A549 (cell line): Measurements from ENCODE around the gene GNG14. TPM values are rescaled to one million over a fixed set of nuclear protein-coding genes. Genes with fewer than 3 reads are reported as not detected.

Experiments
- ATAC-seq, 2 experiments: fragments of 200-7000 bp in 1 of 2; fragments of >200 bp in 1 of 2; cut with Nextera tagmentation in 1 of 2; cut with Tn5 transposase in 1 of 2; 3 replicates each; pipeline versions ENCODE4 v1.8.0 to v1.9.1; 2018 to 2020; ENCODE audit warnings: mild to moderate bottlenecking in 1 of 2, moderate library complexity in 1 of 2
- CTCF ChIA-PET: fragments of 300-600 bp; sonication (Branson Sonifier 250); formaldehyde crosslinking; extraction: SDS; loops from one replicate; lab custom pipeline; 2021; ENCODE audit warnings: antibody characterized with exemption, inconsistent platforms; lab: Yijun Ruan, JAX
- POLR2A ChIA-PET: fragments of 350-600 bp; formaldehyde crosslinking; extraction: SDS; loops from one replicate; lab custom pipeline; 2021; ENCODE audit warnings: antibody characterized with exemption, inconsistent platforms; lab: Yijun Ruan, JAX
- DNase-seq, 2 experiments: peaks; one replicate each; pipeline versions ENCODE4 v3.0.0 to v3.0.0-alpha.2; 2011 to 2016; ENCODE audit warnings: low read depth in 1 of 2, low spot score in 1 of 2
- FAIRE-seq: peaks from 2 replicates; lab custom pipeline; 2011; peaks lifted over from hg19 to GRCh38; lab: Jason Lieb, UNC
- H3K27ac ChIP-seq, 2 experiments: fragments of >200 bp; sonication (Bioruptor Twin); formaldehyde crosslinking; 3 replicates each; pipeline ENCODE4 v1.5.1; 2016 to 2017
- H3K4me1 ChIP-seq: fragments of >200 bp; sonication (Bioruptor Twin); formaldehyde crosslinking; 3 replicates; pipeline ENCODE4 v1.6.1; 2016
- H3K4me2 ChIP-seq: fragments of >200 bp; sonication (Bioruptor Twin); formaldehyde crosslinking; 3 replicates; pipeline ENCODE4 v1.6.1; 2016
- H3K4me3 ChIP-seq: fragments of >200 bp; sonication (Bioruptor Twin); formaldehyde crosslinking; 3 replicates; pipeline ENCODE4 v1.5.1; 2016
- H3K9me3 ChIP-seq: fragments of >200 bp; sonication (Bioruptor Twin); formaldehyde crosslinking; 3 replicates; pipeline ENCODE4 v1.6.1; 2016
- BHLHE40 ChIP-seq: IDR thresholded peaks from 2 replicates; pipeline ENCODE4 v1.6.1; 2012; ENCODE audit warnings: low read depth, low read length, inconsistent platforms
- CBX2 ChIP-seq: fragments of 200-600 bp; sonication (generic); IDR thresholded peaks from 2 replicates; pipeline ENCODE4 v1.6.1; 2016; ENCODE audit warnings: low read depth, mild to moderate bottlenecking, borderline replicate concordance
- CBX8 ChIP-seq: fragments of 200-600 bp; sonication (generic); IDR thresholded peaks from 2 replicates; pipeline ENCODE4 v1.6.1; 2016
- CHD2 ChIP-seq: fragments of 150-350 bp; IDR thresholded peaks from 2 replicates; pipeline ENCODE4 v1.6.1; 2014; ENCODE audit warnings: low read length; ENCODE audit not compliant: partially characterized antibody
- CHD4 ChIP-seq: fragments of 200-600 bp; sonication (generic); IDR thresholded peaks from 2 replicates; pipeline ENCODE4 v1.6.1; 2016; ENCODE audit warnings: antibody characterized with exemption, mild to moderate bottlenecking, borderline replicate concordance
- EHMT2 ChIP-seq: fragments of 200-600 bp; sonication (generic); IDR thresholded peaks from 2 replicates; pipeline ENCODE4 v1.6.1; 2016; ENCODE audit warnings: antibody characterized with exemption, low read depth, mild to moderate bottlenecking, moderate library complexity
- FOSB ChIP-seq: fragments of 250-450 bp; sonication (Bioruptor Pico); IDR thresholded peaks from 2 replicates; pipeline ENCODE4 v1.5.0; 2020; ENCODE audit warnings: mild to moderate bottlenecking, moderate library complexity
- FOSL2 ChIP-seq, 2 experiments: fragments of 450-650 bp in 1 of 2; fragments of >200 bp in 1 of 2; sonication (Bioruptor Twin) in 1 of 2; formaldehyde crosslinking; IDR thresholded peaks; 2 replicates each; pipeline versions ENCODE4 v1.5.0 to v1.6.1; 2016 to 2020; ENCODE audit warnings: mild to moderate bottlenecking in 1 of 2, moderate library complexity in 1 of 2
- FOXS1 ChIP-seq: fragments of 250-450 bp; sonication (Bioruptor Pico); IDR thresholded peaks from 2 replicates; pipeline ENCODE4 v1.5.0; 2020; ENCODE audit warnings: mild to moderate bottlenecking, moderate library complexity
- GATA3 ChIP-seq: IDR thresholded peaks from 2 replicates; pipeline ENCODE4 v1.6.1; 2012; ENCODE audit warnings: borderline replicate concordance
- HDAC2 ChIP-seq: fragments of 200-600 bp; sonication (generic); IDR thresholded peaks from 2 replicates; pipeline ENCODE4 v1.6.1; 2016
- HES2 ChIP-seq: fragments of >200 bp; sonication (Bioruptor Twin); formaldehyde crosslinking; IDR thresholded peaks from 2 replicates; pipeline ENCODE4 v1.6.1; 2016
- HOXA7 ChIP-seq: fragments of 250-450 bp; sonication (Bioruptor Pico); IDR thresholded peaks from 2 replicates; pipeline ENCODE4 v1.5.0; 2020; ENCODE audit warnings: mild to moderate bottlenecking, moderate library complexity
- HOXB13 ChIP-seq: fragments of 250-450 bp; sonication (Bioruptor Pico); IDR thresholded peaks from 2 replicates; pipeline ENCODE4 v1.5.0; 2020; ENCODE audit warnings: low read depth, mild to moderate bottlenecking, moderate library complexity
- HOXB5 ChIP-seq: fragments of 250-450 bp; sonication (Bioruptor Pico); IDR thresholded peaks from 2 replicates; pipeline ENCODE4 v1.5.0; 2020; ENCODE audit warnings: mild to moderate bottlenecking, moderate library complexity
- JUNB ChIP-seq: fragments of >200 bp; sonication (Bioruptor Twin); formaldehyde crosslinking; IDR thresholded peaks from 2 replicates; pipeline ENCODE4 v1.6.1; 2016
- KDM1A ChIP-seq: fragments of 200-600 bp; sonication (generic); IDR thresholded peaks from 2 replicates; pipeline ENCODE4 v1.6.1; 2016; ENCODE audit warnings: low read depth, mild to moderate bottlenecking
- MAFK ChIP-seq: fragments of 450-650 bp; IDR thresholded peaks from 2 replicates; pipeline ENCODE4 v1.6.1; 2014; ENCODE audit not compliant: partially characterized antibody
- MAZ ChIP-seq: fragments of 150-350 bp; IDR thresholded peaks from 2 replicates; pipeline ENCODE4 v1.6.1; 2014; ENCODE audit warnings: antibody characterized with exemption, low read depth, low read length, borderline replicate concordance
- NFE2L2 ChIP-seq: fragments of 150-350 bp; conservative IDR thresholded peaks from 2 replicates; pipeline ENCODE4 v1.6.1; 2014; ENCODE audit warnings: low read length
- PHF8 ChIP-seq: fragments of 200-600 bp; sonication (generic); IDR thresholded peaks from 2 replicates; pipeline ENCODE4 v1.6.1; 2016; ENCODE audit warnings: low read depth, mild to moderate bottlenecking, antibody characterized with exemption, moderate library complexity, borderline replicate concordance
- POLR2A ChIP-seq: IDR thresholded peaks from 2 replicates; pipeline ENCODE4 v1.6.1; 2012; ENCODE audit warnings: mild to moderate bottlenecking, low read length
- RARB ChIP-seq: fragments of 250-450 bp; sonication (Bioruptor Pico); IDR thresholded peaks from 2 replicates; pipeline ENCODE4 v1.8.0; 2021; ENCODE audit warnings: mild to moderate bottlenecking, moderate library complexity
- RFX5 ChIP-seq: fragments of 450-650 bp; IDR thresholded peaks from 2 replicates; pipeline ENCODE4 v1.7.1; 2014; ENCODE audit warnings: antibody characterized with exemption, mild to moderate bottlenecking, moderate library complexity
- RNF2 ChIP-seq: fragments of 200-600 bp; sonication (generic); IDR thresholded peaks from 2 replicates; pipeline ENCODE4 v1.6.1; 2016; ENCODE audit warnings: low read depth, mild to moderate bottlenecking, antibody characterized with exemption, moderate library complexity, borderline replicate concordance
- SMC3 ChIP-seq: fragments of >200 bp; sonication (Bioruptor Twin); formaldehyde crosslinking; IDR thresholded peaks from 3 replicates; pipeline ENCODE4 v1.6.1; 2018; ENCODE audit warnings: inconsistent platforms
- WGBS: methylation state at CpG from one replicate; pipeline ENCODE4 v1.1.6; 2017; ENCODE audit errors: missing lambda C conversion rate; 5-methylcytosine and 5-hydroxymethylcytosine counted together
- polyA plus RNA-seq, 4 experiments: library from polyadenylated mRNA; depleted of rRNA in 3 of 4; stranded (reverse); fragments of >200 nt; fragmentation: RNase III in 1 of 4; extraction: RNeasy Plus Mini Kit Qiagen cat#74134 plus additional on column Dnase treatment in 1 of 4; gene quantifications; 2 replicates in 3 of 4; 3 replicates in 1 of 4; pipeline ENCODE4 v1.2.3, GENCODE V29; 2011 to 2017
- TF ChIP-seq, protein P1 (sequence below): IDR thresholded peaks from 2 replicates; pipeline ENCODE4 v1.6.1; 2012
- TF ChIP-seq, protein P2 (sequence below): fragments of 200-600 bp; sonication (generic); IDR thresholded peaks from 2 replicates; pipeline ENCODE4 v1.6.1; 2016; ENCODE audit warnings: antibody characterized with exemption, mild to moderate bottlenecking, moderate library complexity
- TF ChIP-seq, protein P3 (sequence below): fragments of 250-450 bp; sonication (Bioruptor Pico); IDR thresholded peaks from 2 replicates; pipeline ENCODE4 v1.5.0; 2020; ENCODE audit warnings: low read depth, mild to moderate bottlenecking, moderate library complexity
- TF ChIP-seq, protein P4 (sequence below): IDR thresholded peaks from 2 replicates; pipeline ENCODE4 v1.6.1; 2012; ENCODE audit warnings: low read depth, borderline replicate concordance

The GNG14 gene
- polyA plus RNA-seq, 2 of the 4 experiments (the other 2 are of a cell fraction), result not detected

DNA sequence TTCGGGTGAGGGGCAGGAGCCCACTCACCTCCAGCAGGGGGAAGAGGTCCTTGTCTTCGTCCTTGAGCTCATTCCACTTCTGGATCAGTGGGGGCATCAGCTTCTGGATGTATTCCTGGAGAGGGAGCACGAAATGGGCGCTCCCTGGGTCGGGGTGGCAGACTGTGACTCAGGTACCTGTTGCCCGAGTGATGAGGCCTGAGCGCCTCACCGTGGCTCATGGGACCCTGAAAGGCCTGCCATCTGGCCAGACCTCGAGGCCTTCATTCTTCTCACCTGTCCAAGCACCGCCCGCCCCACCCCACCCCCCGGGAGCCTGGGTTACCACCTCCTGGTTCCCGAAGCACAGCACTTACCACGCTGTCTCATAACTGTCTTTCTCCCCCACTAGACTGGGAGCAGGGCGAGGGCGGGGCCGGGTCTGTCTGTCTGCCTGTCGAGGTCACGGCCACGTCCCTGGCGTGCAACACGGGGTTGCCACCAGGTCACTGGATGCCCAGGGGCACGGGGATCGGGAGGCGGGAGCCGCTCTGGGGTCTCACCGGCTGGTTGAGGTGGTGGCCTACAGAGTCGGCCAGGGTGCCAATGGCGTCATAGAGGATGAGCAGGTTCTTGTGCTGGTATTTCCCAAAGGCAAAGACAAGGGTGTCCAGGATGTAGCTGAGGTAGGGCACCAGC lies 18.0 kb downstream of the GNG14 start:
- no peak overlapping the region for H3K4me2 ChIP-seq
- TF ChIP-seq FOXS1 (no peak), HES2 (no peak), POLR2A (no peak), EHMT2 (no peak), HOXB13 (CRISPR knock-in tag) (no peak), HDAC2 (no peak), RARB (CRISPR knock-in tag) (no peak), RFX5 (no peak), FOSL2 (IDR thresholded peaks at IDR 0.05) (no peak), FOSL2 (CRISPR knock-in tag; IDR thresholded peaks at IDR 0.05) (no peak), MAFK (no peak), HOXB5 (CRISPR knock-in tag) (no peak), CHD4 (no peak), GATA3 (no peak), PHF8 (no peak), HOXA7 (CRISPR knock-in tag) (no peak), FOSB (CRISPR knock-in tag) (no peak), MAZ (no peak)
- TF ChIP-seq, protein P1, sequence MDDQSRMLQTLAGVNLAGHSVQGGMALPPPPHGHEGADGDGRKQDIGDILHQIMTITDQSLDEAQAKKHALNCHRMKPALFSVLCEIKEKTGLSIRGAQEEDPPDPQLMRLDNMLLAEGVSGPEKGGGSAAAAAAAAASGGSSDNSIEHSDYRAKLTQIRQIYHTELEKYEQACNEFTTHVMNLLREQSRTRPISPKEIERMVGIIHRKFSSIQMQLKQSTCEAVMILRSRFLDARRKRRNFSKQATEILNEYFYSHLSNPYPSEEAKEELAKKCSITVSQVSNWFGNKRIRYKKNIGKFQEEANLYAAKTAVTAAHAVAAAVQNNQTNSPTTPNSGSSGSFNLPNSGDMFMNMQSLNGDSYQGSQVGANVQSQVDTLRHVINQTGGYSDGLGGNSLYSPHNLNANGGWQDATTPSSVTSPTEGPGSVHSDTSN, result no peak
- TF ChIP-seq, protein P2, sequence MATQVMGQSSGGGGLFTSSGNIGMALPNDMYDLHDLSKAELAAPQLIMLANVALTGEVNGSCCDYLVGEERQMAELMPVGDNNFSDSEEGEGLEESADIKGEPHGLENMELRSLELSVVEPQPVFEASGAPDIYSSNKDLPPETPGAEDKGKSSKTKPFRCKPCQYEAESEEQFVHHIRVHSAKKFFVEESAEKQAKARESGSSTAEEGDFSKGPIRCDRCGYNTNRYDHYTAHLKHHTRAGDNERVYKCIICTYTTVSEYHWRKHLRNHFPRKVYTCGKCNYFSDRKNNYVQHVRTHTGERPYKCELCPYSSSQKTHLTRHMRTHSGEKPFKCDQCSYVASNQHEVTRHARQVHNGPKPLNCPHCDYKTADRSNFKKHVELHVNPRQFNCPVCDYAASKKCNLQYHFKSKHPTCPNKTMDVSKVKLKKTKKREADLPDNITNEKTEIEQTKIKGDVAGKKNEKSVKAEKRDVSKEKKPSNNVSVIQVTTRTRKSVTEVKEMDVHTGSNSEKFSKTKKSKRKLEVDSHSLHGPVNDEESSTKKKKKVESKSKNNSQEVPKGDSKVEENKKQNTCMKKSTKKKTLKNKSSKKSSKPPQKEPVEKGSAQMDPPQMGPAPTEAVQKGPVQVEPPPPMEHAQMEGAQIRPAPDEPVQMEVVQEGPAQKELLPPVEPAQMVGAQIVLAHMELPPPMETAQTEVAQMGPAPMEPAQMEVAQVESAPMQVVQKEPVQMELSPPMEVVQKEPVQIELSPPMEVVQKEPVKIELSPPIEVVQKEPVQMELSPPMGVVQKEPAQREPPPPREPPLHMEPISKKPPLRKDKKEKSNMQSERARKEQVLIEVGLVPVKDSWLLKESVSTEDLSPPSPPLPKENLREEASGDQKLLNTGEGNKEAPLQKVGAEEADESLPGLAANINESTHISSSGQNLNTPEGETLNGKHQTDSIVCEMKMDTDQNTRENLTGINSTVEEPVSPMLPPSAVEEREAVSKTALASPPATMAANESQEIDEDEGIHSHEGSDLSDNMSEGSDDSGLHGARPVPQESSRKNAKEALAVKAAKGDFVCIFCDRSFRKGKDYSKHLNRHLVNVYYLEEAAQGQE, result no peak
- H3K9me3 ChIP-seq, result no peaks in the 10 kb centered on the region
- ChIA-PET POLR2A (no interaction called here), CTCF (interaction anchor here (0.6 kb wide), 1 partner anchor 58 kb away, joined by 4 read pairs; no protein-coding TSS in a partner anchor)
- no peak overlapping the region for H3K27ac ChIP-seq
- no peak for ATAC-seq
- H3K4me3 ChIP-seq, result no peak overlapping the region
- 96% methylated on average over 16 of the region's 29 CpGs for WGBS
- no peak for FAIRE-seq
- no peaks in the 10 kb centered on the region for H3K4me1 ChIP-seq
- DNase-seq, result no peak

DNA sequence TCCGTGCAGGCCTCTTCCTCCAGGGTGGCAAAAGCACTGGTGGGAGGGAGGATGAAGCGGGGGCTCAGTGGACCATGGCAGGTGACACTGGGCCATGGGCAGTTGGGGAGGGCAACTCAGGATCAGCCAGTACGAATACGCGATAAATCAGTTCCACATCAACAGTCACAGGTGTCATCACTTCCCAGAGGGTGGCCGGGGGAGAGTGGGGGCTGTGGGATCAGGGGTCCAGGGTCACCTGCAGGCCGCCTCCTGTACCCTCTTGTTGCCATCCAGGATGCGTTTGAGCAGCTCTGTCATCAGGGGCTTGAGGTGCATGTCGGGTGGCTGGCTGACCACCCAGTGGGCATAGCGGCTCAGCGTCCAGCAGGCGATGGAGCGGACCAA lies 18.5 kb downstream of the GNG14 start:
- no peak for ATAC-seq
- Histone ChIP-seq H3K4me2 (no peak overlapping the region), H3K4me1 (no peaks in the 10 kb centered on the region), H3K9me3 (no peaks in the 10 kb centered on the region)
- TF ChIP-seq CHD4, result no peak
- TF ChIP-seq HOXA7 (CRISPR knock-in tag), result no peak
- no peak for TF ChIP-seq HDAC2
- TF ChIP-seq JUNB, result no peak
- TF ChIP-seq BHLHE40, result no peak
- TF ChIP-seq, protein P3, sequence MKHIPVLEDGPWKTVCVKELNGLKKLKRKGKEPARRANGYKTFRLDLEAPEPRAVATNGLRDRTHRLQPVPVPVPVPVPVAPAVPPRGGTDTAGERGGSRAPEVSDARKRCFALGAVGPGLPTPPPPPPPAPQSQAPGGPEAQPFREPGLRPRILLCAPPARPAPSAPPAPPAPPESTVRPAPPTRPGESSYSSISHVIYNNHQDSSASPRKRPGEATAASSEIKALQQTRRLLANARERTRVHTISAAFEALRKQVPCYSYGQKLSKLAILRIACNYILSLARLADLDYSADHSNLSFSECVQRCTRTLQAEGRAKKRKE, result no peak
- TF ChIP-seq CHD2, result no peak
- TF ChIP-seq, protein P4, sequence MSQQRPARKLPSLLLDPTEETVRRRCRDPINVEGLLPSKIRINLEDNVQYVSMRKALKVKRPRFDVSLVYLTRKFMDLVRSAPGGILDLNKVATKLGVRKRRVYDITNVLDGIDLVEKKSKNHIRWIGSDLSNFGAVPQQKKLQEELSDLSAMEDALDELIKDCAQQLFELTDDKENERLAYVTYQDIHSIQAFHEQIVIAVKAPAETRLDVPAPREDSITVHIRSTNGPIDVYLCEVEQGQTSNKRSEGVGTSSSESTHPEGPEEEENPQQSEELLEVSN, result no peak
- no peak for TF ChIP-seq HOXB13 (CRISPR knock-in tag)
- TF ChIP-seq NFE2L2, result no peak
- no peak for TF ChIP-seq RARB (CRISPR knock-in tag)
- no peak for TF ChIP-seq CBX8
- no peak for TF ChIP-seq CBX2
- no peak for TF ChIP-seq KDM1A
- no peak for TF ChIP-seq SMC3
- no peak for TF ChIP-seq RNF2
- no peak for TF ChIP-seq GATA3
- TF ChIP-seq, all 56 proteins: peak for 0
- ChIA-PET POLR2A (no interaction called here), CTCF (interaction anchor here (0.6 kb wide), 1 partner anchor 58 kb away, joined by 4 read pairs; no protein-coding TSS in a partner anchor)
- DNase-seq (no peak), FAIRE-seq (no peak)
- H3K4me3 ChIP-seq, result no peak overlapping the region
- H3K27ac ChIP-seq, result no peak overlapping the region
- 91% methylated on average over 5 of the region's 13 CpGs for WGBS
